ENCODE results near the gene PARD3B.
A peak's percentile ranks its signal among the peaks of the same experiment; 100 is the strongest.

The PARD3B gene

GRCh38 chr2:204771721-204772120 lies 226.4 kb downstream of the PARD3B start:
- DNase-seq (ENCODE audit: low read depth), result no peak

- DNase-seq (ENCODE audit: low read depth), result no peak
These were observed 227.3 kb downstream of the PARD3B start for GRCh38 chr2:204772546-204772945.

GRCh38 chr2:204775766-204776165 lies 230.5 kb downstream of the PARD3B start:
- no peak for DNase-seq (ENCODE audit: low read depth)

GRCh38 chr2:204776781-204777559 lies 231.7 kb downstream of the PARD3B start:
- peak; percentile 10 for DNase-seq (ENCODE audit: low read depth)

- DNase-seq (ENCODE audit: low read depth), result no peak
These were observed 234.5 kb downstream of the PARD3B start for GRCh38 chr2:204779771-204780170.

- DNase-seq (ENCODE audit: low read depth), result no peak
These were observed 236.7 kb downstream of the PARD3B start for GRCh38 chr2:204781941-204782340.

GRCh38 chr2:204790076-204790475 lies 244.8 kb downstream of the PARD3B start:
- no peak for DNase-seq (ENCODE audit: low read depth)

- DNase-seq (ENCODE audit: low read depth), result no peak
These were observed 246.0 kb downstream of the PARD3B start for GRCh38 chr2:204791230-204791629.

- DNase-seq (ENCODE audit: low read depth), result no peak
These were observed 249.3 kb downstream of the PARD3B start for GRCh38 chr2:204794624-204795023.

- peak; percentile 69 for DNase-seq (ENCODE audit: low read depth)
These were observed 249.9 kb downstream of the PARD3B start for GRCh38 chr2:204795156-204795555.

- DNase-seq (ENCODE audit: low read depth), result no peak
These were observed 251.3 kb downstream of the PARD3B start for GRCh38 chr2:204796581-204796980.

GRCh38 chr2:204799791-204800190 lies 254.5 kb downstream of the PARD3B start:
- no peak for DNase-seq (ENCODE audit: low read depth)

GRCh38 chr2:204808494-204808893 lies 263.2 kb downstream of the PARD3B start:
- no peak for DNase-seq (ENCODE audit: low read depth)

- no peak for DNase-seq (ENCODE audit: low read depth)
These were observed 279.6 kb downstream of the PARD3B start for GRCh38 chr2:204824751-204825453.

GRCh38 chr2:204825681-204826080 lies 280.4 kb downstream of the PARD3B start:
- no peak for DNase-seq (ENCODE audit: low read depth)

GRCh38 chr2:204827701-204828590 lies 282.7 kb downstream of the PARD3B start:
- no peak for DNase-seq (ENCODE audit: low read depth)

- DNase-seq (ENCODE audit: low read depth), result no peak
These were observed 289.6 kb downstream of the PARD3B start for GRCh38 chr2:204834716-204835384.

GRCh38 chr2:204835786-204836185 lies 290.5 kb downstream of the PARD3B start:
- no peak for DNase-seq (ENCODE audit: low read depth)

- no peak for DNase-seq (ENCODE audit: low read depth)
These were observed 295.2 kb downstream of the PARD3B start for GRCh38 chr2:204840504-204840903.

GRCh38 chr2:204842068-204842467 lies 296.8 kb downstream of the PARD3B start:
- DNase-seq (ENCODE audit: low read depth), result no peak

GRCh38 chr2:204842661-204843485 lies 297.6 kb downstream of the PARD3B start:
- peak; percentile 90 for DNase-seq (ENCODE audit: low read depth)

Data from HS-5 (cell line).